Kidney epithelial cell (primary cell): ENCODE data around the gene PGF. TPM values are rescaled to one million over a fixed set of nuclear protein-coding genes. Genes with fewer than 3 reads are reported as not detected.

ENCODE experiments used
- DNase-seq: peaks from one replicate; pipeline ENCODE4 v3.0.0-alpha.2; 2010; ENCODE audit warnings: low read depth
- H3K27me3 ChIP-seq: 2 replicates; pipeline ENCODE4 v1.6.0; 2011; ENCODE audit warnings: low read length; ENCODE audit not compliant: control insufficient read depth, insufficient read depth
- H3K36me3 ChIP-seq: 2 replicates; pipeline ENCODE4 v1.5.1; 2011; ENCODE audit warnings: low read length; ENCODE audit not compliant: control insufficient read depth, insufficient read depth
- H3K4me3 ChIP-seq: 2 replicates; pipeline ENCODE4 v1.5.1; 2011; ENCODE audit warnings: low read depth, mild to moderate bottlenecking, control low read depth, low read length
- CTCF ChIP-seq: IDR thresholded peaks from 2 replicates; pipeline ENCODE4 v1.5.1; 2011; ENCODE audit warnings: mild to moderate bottlenecking, moderate library complexity, low read length, control low read depth, inconsistent platforms; ENCODE audit not compliant: insufficient read depth, poor library complexity, severe bottlenecking
- total RNA-seq: library from RNA; depleted of rRNA; stranded (reverse); fragments of >200 nt; gene quantifications from 2 replicates; pipeline ENCODE4 v1.2.3, GENCODE V29; 2015

Gene PGF
- total RNA-seq, 1 donor from 2014 or later, result 11.2 TPM

DNA sequence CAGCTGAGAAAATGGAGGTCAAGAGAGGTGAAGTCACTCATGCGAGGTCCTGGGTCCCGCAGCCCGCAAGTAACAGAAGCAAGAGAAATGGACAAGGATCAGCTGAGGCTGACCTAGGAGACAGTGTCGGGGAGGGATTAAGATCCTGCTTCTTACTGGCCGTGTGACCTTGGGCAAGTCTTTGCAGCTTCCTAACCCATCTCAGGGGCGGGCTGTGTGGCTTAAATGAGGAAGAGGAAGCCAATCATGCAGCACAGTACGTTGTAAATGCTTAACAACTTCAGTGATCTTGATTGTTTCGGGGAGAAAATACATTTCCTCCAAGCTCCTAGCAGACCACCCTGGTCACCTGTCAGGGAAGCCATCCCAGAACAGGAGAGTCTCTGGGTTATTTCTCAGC is 7.1 kb upstream of the PGF start:
- Histone ChIP-seq H3K4me3 (no peak overlapping the region), H3K27me3 (no peaks in the 10 kb centered on the region), H3K36me3 (no peaks in the 10 kb centered on the region)
- no peak for TF ChIP-seq CTCF
- DNase-seq, result no peak

DNA sequence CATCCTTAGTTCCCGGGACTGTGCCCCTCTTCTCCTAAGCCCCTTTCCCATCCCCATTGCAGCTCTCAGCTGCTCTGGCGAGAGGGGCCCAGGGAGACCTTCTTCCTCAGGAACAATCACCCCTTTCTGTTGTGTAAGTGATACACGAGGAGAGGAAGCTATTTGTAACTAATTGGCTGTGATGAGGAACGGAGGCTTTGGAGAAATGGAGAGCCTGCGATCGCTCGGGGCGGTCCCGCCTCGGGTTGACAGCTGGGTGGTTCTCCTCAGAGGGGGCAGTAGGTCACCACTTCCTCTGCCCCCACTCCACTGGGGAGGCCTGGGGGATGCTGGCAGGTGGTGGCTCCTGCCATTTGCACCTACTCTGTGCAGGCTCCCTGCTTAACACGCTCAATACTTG is 6.6 kb upstream of the PGF start:
- no peak for TF ChIP-seq CTCF
- DNase-seq, result no peak

DNA sequence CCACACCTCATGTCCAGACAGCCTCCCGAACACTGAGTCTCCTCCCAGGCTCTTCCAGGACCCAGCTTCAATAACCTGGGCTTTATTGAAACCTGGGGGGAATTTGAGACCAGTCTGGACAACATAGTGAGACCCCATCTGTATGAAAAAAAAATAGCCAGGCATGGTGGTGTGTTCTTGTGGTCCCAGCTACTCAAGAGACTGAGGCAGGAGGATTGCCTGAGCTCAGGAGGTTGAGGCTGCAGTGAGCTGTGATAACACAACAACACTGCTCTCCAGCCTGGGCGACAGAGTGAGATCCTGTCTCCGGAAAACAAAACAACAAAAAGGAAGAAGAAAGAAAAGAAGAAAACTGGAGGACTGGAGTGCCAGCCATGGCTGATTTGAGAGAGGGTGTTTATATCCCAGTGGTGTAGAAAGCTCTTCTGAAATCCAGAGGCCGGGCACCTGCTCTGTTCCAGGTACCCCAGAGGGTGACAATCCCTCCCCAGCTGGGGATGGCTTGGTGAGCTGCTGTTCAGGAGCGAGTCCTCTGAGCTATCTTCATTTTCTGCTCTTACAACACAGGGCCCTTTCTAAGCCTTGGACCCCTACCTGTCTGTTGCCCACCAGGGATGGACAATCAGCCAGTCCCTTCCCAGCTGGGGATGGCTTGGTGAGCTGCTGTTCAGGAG is 6.0 kb upstream of the PGF start:
- no peak for TF ChIP-seq CTCF
- H3K36me3 ChIP-seq, result no peaks in the 10 kb centered on the region
- H3K4me3 ChIP-seq, result no peak overlapping the region
- no peaks in the 10 kb centered on the region for H3K27me3 ChIP-seq
- DNase-seq, result no peak

More for the DNA sequence above, 6.6 kb upstream of the PGF start:
- Histone ChIP-seq H3K4me3 (no peak overlapping the region), H3K36me3 (no peaks in the 10 kb centered on the region), H3K27me3 (no peaks in the 10 kb centered on the region)

DNA sequence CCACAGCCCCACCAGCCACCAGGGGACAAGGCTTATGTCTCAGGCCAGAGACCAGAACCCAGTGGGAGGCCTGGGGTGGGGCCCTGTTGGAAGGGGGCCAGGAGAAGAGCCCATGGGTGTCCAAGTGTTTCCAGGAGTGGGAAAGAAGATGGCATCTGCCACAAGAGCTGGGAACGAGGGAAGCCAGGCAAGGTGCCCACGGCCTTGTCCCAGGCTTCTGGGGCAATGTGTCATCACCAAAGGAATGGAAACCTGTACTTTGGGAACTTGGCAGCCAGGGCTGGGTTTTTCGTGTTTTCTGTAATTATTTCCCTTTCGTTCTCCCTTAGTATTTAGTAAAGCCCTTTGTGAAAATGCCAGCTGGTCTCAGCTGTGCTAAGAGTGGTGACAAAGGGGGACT is 5.3 kb upstream of the PGF start:
- Histone ChIP-seq H3K27me3 (no peaks in the 10 kb centered on the region), H3K4me3 (no peak overlapping the region), H3K36me3 (no peaks in the 10 kb centered on the region)
- TF ChIP-seq CTCF, result no peak
- DNase-seq, result no peak

DNA sequence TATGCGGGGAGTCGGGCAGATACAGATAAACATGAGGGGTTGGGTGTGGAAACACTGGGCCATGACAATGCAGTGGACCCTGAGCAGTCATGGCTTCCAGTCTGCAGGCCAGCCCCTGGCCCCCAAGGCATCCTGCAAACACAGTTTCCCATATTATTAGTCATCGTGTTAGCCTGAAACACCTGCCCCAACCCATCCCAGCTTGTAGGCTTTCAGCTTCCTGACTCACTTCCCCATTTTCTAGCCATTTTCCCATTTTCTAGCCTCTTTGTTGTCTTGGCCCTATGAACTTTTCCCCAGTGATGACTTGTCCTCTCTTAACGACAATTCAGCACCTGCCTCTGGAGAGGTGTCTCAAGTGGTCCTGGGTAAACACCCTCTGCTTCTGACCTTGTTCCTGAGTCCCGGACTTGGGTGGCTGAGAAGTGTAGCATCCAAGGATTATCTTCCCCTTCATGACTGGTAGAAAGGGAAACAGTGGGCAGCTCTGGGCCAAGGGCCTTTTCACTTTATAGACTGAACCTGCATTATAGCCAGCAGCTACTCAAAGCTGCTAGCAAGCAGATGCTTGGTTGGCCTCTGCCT is 4.3 kb upstream of the PGF start:
- DNase-seq, result no peak

More for the DNA sequence above, 4.3 kb upstream of the PGF start:
- Histone ChIP-seq H3K4me3 (no peak overlapping the region), H3K36me3 (no peaks in the 10 kb centered on the region), H3K27me3 (peaks cover 4% of the 10 kb centered on the region)
- no peak for TF ChIP-seq CTCF
